ENCODE measurements around the gene CEACAM19. TPM values are rescaled to one million over a fixed set of nuclear protein-coding genes. Genes with fewer than 3 reads are reported as not detected.
"Not testable (repeated sequence)": the region's sequence is repeated elsewhere in the genome, so short reads cannot be mapped to it uniquely, and the experiment has no call there.

The CEACAM19 gene
- total RNA-seq, 1 donor = 1.3 TPM

- DNase-seq (ENCODE audit: low read depth) = peak; percentile 89
- H3K4me3 ChIP-seq (ENCODE audit: low read depth, low read length) = peak overlapping the region; percentile 35
- TF ChIP-seq CTCF (IDR thresholded peaks at IDR 0.05; ENCODE audit: insufficient read depth, low read length) = no peak
Observed at GRCh38 chr19:44718441-44719261, 47.4 kb downstream of the CEACAM19 start.

GRCh38 chr19:44719262-44719701 is 48.0 kb downstream of the CEACAM19 start:
- no peak for TF ChIP-seq CTCF (IDR thresholded peaks at IDR 0.05; ENCODE audit: insufficient read depth, low read length)
- no peak for DNase-seq (ENCODE audit: low read depth)

GRCh38 chr19:44720396-44720795 is 49.1 kb downstream of the CEACAM19 start:
- DNase-seq (ENCODE audit: low read depth); H3K4me3 ChIP-seq (ENCODE audit: low read depth, low read length): not testable (repeated sequence)

More at GRCh38 chr19:44719262-44719701, 48.0 kb downstream of the CEACAM19 start:
- no peak overlapping the region for H3K4me3 ChIP-seq (ENCODE audit: low read depth, low read length)

- peak; percentile 37 for DNase-seq (ENCODE audit: low read depth)
Observed at GRCh38 chr19:44720945-44721344, 49.7 kb downstream of the CEACAM19 start.

GRCh38 chr19:44721369-44721768 is 50.1 kb downstream of the CEACAM19 start:
- DNase-seq (ENCODE audit: low read depth); H3K4me3 ChIP-seq (ENCODE audit: low read depth, low read length): not testable (repeated sequence)

More at GRCh38 chr19:44720945-44721344, 49.7 kb downstream of the CEACAM19 start:
- no peak for TF ChIP-seq CTCF (IDR thresholded peaks at IDR 0.05; ENCODE audit: insufficient read depth, low read length)
- H3K4me3 ChIP-seq (ENCODE audit: low read depth, low read length) = no peak overlapping the region

GRCh38 chr19:44722131-44723121 is 51.1 kb downstream of the CEACAM19 start:
- no peak overlapping the region for H3K4me3 ChIP-seq (ENCODE audit: low read depth, low read length)
- TF ChIP-seq CTCF (IDR thresholded peaks at IDR 0.05; ENCODE audit: insufficient read depth, low read length) = no peak
- DNase-seq (ENCODE audit: low read depth) = no peak

- no peak overlapping the region for H3K4me3 ChIP-seq (ENCODE audit: low read depth, low read length)
- TF ChIP-seq CTCF (IDR thresholded peaks at IDR 0.05; ENCODE audit: insufficient read depth, low read length) = no peak
- DNase-seq (ENCODE audit: low read depth) = no peak
Observed at GRCh38 chr19:44723299-44723951, 52.1 kb downstream of the CEACAM19 start.
